Measurements from ENCODE around the gene IGF2BP2.
"Not testable (repeated sequence)": the region's sequence is repeated elsewhere in the genome, so short reads cannot be mapped to it uniquely, and the experiment has no call there.

IGF2BP2 gene

DNA sequence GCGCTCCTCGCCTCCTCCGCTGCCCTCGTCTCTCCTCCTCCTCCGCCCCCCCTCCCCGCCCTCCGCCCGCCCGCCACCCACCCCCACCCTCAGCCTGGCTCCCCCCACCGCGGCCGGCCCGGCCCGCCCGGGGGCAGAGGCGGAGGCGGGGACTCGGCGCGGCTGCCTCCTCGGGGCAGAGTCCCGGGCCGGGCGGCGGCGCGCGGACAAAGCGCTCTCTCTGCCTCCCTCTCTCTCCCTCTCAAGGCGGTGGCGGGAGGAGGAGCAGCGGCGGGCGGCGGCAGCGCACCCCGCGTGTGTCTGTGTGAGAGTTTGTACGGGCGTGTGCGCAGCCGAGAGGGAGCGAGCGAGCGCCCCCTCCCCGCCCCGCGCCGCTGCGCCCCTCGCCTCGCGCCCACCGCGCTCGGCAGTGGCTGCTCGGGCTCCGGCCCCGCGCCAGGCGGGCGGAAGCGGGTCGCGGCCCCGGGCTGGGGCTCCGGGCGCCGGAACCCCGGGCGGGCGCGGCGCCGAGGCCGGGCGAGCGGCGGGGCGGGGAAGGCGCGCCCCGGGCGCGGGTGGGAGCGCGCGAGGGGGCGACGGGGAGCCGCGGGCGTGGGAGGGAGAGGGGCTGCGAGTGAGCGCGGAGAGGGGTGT, at the start of gene IGF2BP2:
IGF2BP2 (minus strand) TSS at position 37 of the 633 bp plus-strand sequence. CDS start 82 bp downstream, outside the sequence.
- peak; percentile 47 for DNase-seq

DNA sequence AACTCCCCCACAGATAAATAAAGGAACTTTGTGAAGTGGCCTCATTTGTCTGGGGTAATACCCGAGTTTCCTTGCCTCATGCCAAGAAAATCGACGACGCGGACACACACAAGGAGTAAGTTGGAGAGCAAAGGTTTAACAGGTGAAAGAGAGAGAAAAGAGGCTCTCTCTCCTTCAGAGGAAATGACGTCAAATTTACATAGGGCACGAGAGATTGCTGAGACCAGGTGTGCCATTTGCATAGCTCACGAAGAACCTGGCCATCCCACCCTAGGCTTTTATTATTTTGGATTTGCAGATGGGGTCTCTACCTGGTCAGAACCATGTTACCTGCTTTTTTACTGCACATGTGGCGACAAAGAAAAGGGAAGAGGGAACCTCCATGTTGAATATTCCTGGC, 49.3 kb upstream of the IGF2BP2 start:
- DNase-seq = no peak

DNA sequence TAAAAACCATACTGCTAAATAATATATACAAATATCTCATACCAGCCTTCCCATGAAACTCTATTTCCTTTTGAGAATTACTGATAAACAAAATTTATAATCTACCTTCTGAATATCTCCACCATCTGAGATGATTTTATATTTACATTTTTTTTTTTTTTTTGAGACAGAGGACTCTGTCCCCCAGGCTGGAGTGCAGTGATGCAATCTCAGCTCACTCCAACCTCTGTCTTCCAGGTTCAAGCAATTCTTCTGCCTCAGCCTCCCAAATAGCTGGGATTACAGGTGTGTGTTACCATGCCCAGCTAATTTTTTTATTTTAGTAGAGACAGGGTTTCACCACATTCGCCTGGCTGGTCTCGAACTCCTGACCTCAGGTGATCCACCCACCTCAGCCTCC, 42.8 kb upstream of the IGF2BP2 start:
- DNase-seq = no peak

DNA sequence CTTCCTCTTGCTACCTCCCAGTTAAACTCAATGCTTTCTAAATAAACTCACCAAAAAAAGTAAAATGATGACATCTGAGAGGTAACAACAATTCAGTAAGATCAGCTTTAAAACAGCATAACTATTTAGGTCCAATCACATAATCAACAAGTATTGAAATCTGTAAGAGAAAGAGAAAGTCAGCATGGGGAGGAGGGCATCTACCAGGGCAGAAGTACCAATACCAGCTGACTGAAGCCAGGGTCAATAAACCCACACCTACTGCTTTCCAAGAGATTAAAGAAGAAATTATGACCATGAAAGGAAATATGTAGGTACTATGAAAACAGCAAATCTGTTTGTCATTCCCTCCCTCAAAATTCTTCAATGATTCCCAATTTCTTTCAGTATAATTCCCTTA, 42.2 kb upstream of the IGF2BP2 start:
- no peak for DNase-seq

DNA sequence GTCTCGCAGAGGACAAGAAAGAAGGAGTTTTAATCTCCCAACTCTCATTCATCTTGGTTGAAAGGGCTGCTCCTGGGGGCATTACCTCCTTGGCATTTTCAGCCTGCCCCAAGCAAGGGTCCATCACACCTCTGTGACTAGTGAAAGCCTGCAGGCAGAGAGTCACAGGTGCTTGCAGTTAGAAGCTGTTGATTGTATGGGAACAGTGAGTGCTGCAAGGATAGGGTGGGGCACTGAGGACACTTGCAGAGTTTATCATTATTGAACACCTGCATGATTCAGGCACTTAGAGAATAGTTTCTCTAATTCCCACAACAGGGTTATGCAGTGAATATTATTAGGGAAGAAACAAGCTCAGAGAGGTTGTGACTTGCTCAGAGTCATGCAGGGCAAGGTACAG, 41.7 kb upstream of the IGF2BP2 start:
- no peak for DNase-seq

DNA sequence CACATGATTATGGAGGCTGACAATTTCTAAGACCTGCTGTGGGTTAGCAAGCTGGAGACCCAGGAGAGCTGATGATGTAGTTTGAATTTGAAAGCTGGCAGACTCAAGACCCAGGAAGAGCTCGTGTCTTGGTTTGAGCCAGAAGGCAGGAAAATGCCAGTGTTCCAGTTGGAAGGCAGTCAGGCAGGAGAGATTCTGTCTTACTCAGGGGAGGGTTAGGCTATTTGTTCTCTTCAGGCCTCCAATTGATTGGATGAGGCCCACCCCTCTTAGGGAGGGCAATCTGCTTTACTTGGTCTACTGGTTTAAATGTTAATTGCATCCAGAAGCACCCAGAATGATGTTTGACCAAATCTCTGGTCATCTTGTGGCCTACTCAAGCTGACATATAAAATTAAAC, 40.4 kb upstream of the IGF2BP2 start:
- DNase-seq = no peak

DNA sequence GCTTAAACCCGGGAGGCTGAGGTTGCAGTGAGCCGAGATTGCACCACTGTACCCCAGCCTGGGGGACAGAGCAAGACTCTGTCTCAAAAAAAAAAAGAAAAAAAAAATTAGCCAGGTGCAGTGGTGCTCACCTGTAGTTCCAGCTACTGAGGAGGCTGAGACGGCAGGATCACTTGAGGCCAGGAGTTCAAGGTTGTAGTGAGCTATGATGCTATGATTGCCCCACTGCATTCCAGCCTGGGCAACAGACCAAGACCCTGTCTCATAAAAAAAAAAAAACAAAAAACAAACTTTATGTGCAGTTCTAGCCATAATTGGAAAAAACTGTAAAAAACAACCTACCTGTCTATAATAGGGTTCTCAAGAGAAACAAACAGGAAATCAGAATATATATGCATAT, 39.9 kb upstream of the IGF2BP2 start:
- no peak for DNase-seq

DNA sequence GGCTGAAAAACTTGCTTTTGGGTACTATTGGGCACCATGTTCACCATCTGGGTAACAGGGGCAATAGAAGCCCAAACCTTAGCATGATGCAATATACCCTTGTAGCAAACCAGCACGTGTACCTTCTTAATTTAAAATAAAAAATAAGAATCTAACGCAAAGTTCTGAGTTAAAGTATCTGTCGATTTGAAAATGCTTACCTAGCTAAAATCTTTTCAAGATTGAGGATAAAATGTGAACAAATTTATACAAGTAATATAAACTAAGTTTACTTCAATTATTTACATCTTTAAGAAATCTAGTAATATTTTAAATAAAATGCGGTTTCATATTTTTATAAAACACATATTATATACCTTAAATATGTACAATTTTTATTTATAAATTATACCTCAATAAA, 38.1 kb upstream of the IGF2BP2 start:
- no peak for DNase-seq

DNA sequence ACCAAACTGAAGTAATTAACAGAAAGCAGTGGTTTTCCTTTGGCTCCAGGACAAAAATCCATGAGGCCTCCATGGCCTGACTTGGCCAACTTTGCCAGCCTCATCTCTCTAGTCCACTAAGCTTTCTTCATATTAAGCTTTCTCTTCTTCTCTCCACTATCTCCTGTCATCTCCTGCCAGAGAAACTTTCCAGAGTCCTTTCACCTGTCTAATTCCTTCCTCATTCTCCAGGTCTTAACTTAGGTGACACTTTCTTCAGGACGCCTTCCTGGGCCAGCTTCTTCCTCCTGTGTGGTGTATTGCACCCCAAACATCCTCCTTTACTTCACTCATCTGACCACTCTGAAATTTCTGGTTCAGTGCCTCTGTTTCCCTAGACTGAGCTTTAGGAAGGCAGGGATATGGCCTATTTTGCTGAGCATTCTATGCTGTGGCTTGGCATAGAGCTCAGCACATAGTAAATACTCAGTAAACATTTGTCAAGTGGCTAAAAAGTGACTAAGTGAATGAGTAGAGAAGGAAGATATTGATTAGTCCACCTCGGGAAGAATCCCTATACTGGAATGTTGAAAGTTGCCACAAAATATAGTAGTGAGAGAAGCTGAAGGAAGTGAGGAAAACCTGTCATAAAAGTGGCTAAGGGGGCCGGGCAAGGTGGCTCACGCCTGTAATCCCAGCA, 34.6 kb upstream of the IGF2BP2 start:
- DNase-seq = no peak

DNA sequence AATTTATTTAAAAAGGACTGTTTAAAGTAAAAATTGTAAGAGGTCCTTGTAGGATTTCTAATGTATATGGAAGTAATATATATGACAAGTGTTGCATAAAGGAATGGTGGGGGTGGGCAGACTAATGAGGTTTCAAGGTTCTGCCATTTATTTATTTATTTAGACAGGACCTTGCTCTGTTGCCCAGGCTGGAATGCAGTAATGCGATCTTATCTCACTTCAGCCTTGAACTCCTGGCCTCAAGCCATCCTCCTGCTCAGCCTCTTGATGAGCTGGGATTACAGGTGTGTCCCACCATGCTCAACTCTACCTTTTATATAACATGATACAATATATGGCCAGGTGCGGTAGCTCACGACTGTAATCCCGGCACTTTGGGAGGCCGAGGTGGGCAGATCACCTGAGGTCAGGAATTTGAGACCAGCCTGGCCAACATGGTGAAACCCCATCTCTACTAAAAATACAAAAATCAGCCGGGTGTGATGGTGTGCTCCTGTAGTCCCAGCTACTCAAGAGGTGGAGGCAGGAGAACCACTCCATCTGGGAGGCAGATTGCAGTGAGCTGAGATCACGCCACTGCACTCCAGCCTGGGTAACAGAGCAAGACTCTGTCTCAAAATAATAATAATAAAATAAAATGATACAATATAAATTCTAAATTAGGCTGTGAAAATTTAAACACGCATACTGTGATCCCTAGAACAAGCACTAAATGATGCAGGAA, 33.8 kb upstream of the IGF2BP2 start:
- DNase-seq = no peak

DNA sequence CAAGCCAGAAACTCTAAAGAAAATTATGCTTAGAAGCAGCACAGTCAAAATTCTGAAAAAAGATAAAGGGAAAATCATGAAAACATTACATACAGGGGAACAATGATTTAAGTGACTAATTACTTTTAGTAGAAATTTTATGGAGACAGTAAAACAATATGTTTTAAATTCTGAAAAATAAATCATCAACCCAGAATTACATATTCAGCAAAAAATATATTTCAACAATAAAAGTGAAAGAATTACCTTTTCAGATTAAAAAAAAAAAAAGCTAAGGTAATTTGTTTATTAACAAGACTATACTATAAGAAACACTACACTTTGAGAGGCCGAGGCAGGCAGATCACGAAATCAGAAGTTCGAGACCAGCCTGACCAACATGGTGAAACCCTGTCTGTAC, 32.4 kb upstream of the IGF2BP2 start:
- DNase-seq = no peak

DNA sequence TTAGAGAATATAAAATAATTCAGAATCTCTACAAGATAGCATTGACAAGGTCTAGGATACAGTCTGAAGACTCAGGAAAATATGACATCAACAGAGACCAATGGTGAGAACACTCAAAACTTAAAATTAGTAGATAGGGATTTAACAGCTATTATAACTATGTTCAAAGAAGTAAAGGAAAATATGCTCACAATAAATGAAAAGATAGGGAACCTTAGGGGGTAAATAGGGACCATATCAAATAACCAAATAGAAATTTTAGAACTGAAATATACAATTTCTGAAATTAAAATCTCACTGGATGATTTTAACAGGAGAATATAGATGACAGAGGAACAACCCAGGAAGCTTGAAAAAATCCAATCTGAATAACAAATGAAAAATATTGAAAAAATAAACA, 31.8 kb upstream of the IGF2BP2 start:
- no peak for DNase-seq

DNA sequence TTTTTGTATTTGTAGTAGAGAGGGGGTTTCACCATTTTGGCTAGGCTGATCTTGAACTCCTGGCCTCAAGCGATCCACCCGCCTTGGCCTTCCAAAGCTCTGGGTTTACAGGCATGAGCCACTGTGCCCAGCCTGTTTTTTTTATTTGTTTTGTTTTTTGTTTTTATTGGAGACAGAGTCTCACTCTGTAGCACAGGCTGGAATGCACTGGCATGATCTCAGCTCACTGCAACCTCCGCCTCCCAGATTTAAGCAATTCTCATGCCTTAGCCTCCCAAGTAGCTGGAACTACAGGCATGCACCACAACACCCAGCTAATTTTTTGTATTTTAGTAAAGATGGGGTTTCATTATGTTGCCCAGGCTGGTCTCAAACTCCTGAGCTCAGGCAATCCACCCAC, 28.9 kb upstream of the IGF2BP2 start:
- DNase-seq = not testable (repeated sequence)

DNA sequence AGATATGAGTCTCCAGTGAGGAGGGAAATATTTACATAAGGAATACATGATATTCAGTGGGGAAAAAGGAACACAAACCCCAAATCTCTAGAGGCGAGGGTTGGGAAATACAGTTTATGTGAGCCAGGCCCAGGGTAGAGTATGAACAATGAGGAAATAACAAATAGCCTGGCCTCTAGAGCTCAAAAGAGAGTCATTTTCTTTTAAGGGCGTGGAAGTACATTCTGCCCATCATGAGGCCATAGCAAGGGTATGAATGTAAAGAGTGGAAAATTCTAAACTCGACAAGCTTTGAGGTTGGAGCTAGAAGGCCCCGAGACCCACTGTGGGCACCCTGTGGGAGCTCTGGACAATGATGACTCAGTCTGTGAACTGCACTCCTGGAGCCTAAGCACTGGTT, 27.8 kb upstream of the IGF2BP2 start:
- DNase-seq = no peak

DNA sequence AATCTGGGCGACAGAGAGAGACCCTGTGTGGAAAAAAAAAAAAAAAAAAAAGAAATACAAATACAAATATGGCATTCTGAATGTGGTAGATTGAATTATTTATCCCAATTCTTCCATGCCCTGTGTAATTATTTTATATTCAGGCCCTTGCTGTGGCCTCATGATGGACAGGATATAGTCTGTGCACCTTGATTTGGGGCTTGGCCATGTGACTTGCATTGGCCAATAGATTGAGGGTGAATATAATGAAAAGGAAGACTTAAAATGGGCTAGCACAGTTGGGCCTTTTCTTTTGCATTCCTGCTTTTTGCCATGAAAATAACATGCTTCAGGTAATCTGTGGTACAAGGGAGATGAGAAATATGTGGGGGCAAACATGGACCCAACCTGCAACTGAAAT, 27.1 kb upstream of the IGF2BP2 start:
- DNase-seq = no peak

DNA sequence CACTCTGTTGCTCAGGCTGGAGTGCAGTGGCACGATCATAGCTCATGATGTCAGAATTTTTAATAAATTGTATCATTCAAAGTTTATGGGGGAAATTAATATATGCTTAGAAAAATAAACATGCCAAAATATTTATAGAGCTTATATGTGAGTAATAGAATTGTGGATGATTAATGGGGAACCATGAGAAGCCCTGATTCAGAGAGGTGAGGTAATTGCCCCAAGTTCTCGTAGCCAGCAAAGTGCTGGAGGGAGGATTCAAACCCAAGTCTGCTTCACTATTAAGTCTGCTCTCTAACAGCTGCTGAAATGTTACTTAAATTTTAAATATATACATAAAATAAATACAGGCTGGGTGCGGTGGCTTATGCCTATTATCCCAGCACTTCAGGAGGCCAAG, 26.2 kb upstream of the IGF2BP2 start:
- no peak for DNase-seq

DNA sequence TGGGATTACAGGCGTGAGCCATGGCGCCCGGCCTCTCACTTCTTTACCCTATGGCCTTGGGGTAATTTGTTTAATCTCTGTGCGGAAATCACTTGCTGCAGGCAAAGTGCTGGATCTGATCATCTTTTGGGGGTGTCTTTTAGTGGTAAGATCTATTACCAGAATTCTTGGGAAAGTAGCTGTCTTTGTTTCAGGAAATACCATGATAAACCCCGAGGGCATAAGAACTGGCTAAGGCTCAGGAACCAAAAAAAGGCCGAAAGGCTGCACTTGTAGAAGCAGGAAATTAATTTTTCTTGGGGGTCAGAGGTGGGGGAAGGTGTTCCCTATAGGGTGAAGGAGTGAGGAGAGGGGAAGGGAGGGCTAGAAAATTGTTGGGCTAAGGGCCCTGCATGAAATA, 22.7 kb upstream of the IGF2BP2 start:
- no peak for DNase-seq

DNA sequence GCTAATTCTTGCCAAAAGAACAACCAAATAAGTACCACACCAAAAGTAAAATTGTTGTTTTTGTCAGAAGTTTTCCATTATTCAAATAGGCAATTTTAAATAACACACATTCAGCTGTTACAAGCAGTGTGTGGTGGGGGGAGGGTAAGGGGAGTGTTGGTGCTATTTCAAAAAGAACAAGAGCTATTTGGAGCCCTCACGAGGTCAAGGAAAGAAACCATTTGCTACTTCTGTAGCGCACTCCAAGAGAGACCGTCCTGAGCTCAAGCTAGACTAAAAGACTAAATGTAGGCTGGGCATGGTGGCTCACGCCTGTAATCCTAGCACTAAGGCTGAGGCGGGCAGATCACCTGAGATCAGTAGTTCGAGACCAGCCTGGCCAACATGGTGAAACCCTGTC, 21.2 kb upstream of the IGF2BP2 start:
- DNase-seq = no peak

DNA sequence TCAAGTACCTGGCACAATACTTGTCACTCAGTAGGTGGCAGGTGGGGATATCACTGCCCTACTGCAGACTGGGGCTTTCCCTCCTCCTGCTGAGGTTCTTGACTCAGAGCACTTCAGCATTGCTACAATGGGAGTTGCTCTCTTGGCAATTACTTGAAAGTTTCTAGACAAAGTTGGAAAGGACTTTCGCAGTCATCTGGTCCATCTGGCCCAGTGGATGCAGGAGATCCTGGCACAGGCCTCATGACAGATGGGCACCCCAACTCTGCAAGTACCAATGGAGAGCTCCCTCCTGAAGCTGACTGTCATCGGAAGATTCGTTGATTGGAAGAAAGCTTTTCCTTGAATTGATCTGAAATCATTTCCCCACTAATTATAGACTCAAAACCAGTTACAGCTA, 19.2 kb upstream of the IGF2BP2 start:
- no peak for DNase-seq

DNA sequence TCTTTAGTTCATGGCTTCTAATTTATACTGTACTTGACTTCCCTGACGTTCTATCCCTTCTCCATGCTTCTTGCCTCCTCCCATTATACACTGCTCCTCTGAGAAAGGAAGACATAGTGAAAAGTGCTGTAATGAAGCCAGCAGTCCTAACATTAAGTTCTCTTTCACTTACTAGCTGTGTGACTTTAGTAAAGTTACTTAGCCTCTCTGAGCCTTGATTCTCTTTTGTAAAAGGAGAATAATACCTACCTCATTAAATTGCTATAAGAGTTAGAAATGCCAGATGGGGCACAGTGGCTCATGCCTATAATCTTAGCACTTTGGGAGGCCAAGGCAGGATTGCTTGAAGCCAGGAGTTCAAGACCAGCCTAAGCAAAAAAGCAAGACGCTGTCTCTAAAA, 18.8 kb upstream of the IGF2BP2 start:
- no peak for DNase-seq

DNA sequence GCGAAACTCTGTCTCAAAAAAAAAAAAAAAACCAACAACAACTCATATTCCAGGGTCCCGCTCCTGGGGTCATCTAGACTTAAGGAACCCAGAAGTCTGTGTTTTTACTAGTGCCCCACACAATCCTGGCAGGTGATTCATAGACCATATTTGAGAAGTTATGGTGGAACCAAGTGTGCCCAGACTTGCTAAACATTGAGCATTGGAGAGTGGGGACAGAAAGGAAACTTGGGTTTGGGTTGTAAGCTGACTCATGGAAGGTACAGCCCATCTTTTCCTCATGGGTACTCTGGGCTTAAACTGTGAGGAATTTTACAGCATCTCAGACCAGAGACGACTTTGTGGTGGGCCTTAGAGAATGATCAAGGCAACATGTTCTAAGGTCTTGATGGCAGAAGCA, 18.3 kb upstream of the IGF2BP2 start:
- no peak for DNase-seq

DNA sequence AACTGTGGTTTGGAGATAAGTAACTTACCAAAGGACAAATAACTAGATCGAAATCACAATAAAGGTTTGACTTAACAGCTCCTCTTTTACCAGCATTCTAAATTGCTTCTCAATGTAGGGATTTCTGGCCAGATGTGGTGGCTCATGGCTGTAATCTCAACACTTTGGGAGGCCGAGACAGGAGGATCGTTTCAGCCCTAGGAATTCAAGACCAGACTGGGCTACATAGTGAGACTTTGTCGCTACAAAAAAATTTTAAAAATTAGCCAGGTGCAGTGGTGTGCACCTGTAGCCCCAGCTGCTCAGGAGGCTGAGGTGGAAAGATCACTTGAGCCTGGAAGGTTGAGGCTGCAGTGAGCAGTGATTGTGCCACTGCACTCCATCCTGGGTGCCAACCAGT, 17.4 kb upstream of the IGF2BP2 start:
- no peak for DNase-seq

DNA sequence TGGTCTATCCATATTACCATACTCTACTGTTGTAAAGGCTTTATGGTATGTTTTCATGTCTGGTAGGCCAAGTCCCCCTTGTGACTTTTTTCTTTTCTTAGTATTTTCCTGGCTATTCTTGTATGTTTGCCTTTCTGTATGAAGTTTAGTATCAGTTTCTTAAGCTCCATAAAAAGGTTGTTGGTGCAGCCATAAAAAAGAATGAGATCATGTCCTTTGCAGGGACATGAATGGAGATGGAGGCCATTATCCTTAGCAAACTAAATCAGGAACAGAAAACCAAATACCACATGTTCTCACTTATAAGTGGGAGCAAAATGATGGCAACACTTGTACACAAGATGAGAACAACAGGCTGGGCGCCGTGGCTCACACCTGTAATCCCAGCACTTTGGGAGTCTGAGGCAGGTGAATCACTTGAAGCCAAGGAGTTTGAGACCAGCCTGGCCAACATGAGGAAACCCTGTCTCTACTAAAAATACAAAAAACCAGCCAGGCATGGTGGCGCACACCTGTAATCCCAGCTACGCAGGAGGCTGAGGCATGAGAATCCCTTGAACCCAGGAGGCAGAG, 13.7 kb upstream of the IGF2BP2 start:
- not testable (repeated sequence) for DNase-seq

DNA sequence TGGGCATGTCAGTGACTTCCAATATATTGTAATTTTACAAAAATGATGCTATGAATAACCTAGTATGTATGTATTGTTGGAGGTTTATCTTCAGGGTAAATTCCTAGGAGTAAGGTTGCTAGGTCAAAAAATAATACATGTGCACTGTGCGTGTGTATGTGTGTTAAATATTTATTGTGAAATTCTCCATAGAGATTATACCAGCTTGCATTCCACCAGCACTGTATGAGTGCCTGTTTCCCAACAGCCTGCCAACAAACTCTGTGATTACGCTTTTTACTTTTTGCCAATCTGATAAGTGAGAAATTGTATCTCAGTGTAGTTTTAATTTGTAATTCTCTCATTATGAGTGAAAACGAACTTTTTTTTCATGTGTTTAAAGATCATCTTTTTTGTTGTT, 12.6 kb upstream of the IGF2BP2 start:
- DNase-seq = no peak

Measured in NCI-H1105 treated with DMSO at 0.1 percent for 48 hours (cell line).